Fibroblast of lung (primary cell): ENCODE data around the gene MYH10. TPM values are rescaled to one million over a fixed set of nuclear protein-coding genes. Genes with fewer than 3 reads are reported as not detected.

Source experiments
- DNase-seq, 2 donors: peaks; one replicate each; pipeline versions ENCODE4 v3.0.0 to v3.0.0-alpha.2; 2010; ENCODE audit warnings: low read depth in 2 of 2
- H2AFZ ChIP-seq: 2 replicates; pipeline ENCODE4 v1.5.1; 2012; ENCODE audit warnings: low read length, control low read depth, inconsistent platforms
- H3K27ac ChIP-seq: 2 replicates; pipeline ENCODE4 v1.5.1; 2011; ENCODE audit warnings: low read length, control low read depth; ENCODE audit not compliant: insufficient read depth
- H3K27me3 ChIP-seq: 2 replicates; pipeline ENCODE4 v1.5.1; 2011; ENCODE audit warnings: mild to moderate bottlenecking, low read length; ENCODE audit not compliant: control insufficient read depth, insufficient read depth
- H3K36me3 ChIP-seq: 2 replicates; pipeline ENCODE4 v1.5.1; 2011; ENCODE audit warnings: low read length; ENCODE audit not compliant: control insufficient read depth, insufficient read depth
- H3K4me1 ChIP-seq: 2 replicates; pipeline ENCODE4 v1.5.1; 2011; ENCODE audit warnings: low read length; ENCODE audit not compliant: control insufficient read depth, insufficient read depth; ENCODE audit errors: extremely low read depth
- H3K4me2 ChIP-seq: 2 replicates; pipeline ENCODE4 v1.5.1; 2011; ENCODE audit warnings: low read length, control low read depth; ENCODE audit not compliant: insufficient read depth; ENCODE audit errors: extremely low read depth
- H3K4me3 ChIP-seq, 4 experiments: fragments of 200-600 bp in 1 of 4; sonication (generic) in 1 of 4; replicated peaks in 1 of 4; 2 replicates each; pipeline ENCODE4 v1.5.1; 2011 to 2016; ENCODE audit warnings: low read length in 4 of 4, low read depth in 3 of 4, mild to moderate bottlenecking in 3 of 4, control low read depth in 2 of 4, inconsistent platforms in 1 of 4, mixed read lengths in 1 of 4; ENCODE audit not compliant: insufficient read depth in 1 of 4; ENCODE audit errors: control extremely low read depth in 1 of 4
- H3K79me2 ChIP-seq: 2 replicates; pipeline ENCODE4 v1.5.1; 2012; ENCODE audit warnings: mild to moderate bottlenecking, low read length, inconsistent platforms; ENCODE audit not compliant: control insufficient read depth, insufficient read depth
- H3K9ac ChIP-seq: 2 replicates; pipeline ENCODE4 v1.5.1; 2011; ENCODE audit warnings: mild to moderate bottlenecking, low read length, control low read depth; ENCODE audit not compliant: insufficient read depth
- H3K9me3 ChIP-seq: 2 replicates; pipeline ENCODE4 v1.5.1; 2012; ENCODE audit warnings: low read depth, low read length; ENCODE audit not compliant: control insufficient read depth, insufficient read depth
- H4K20me1 ChIP-seq: 2 replicates; pipeline ENCODE4 v1.5.1; 2011; ENCODE audit warnings: low read length; ENCODE audit not compliant: control insufficient read depth, insufficient read depth; ENCODE audit errors: extremely low read depth
- EZH2 ChIP-seq: IDR thresholded peaks from 2 replicates; pipeline ENCODE4 v1.5.1; 2012; ENCODE audit warnings: low read length, control low read depth, mild to moderate bottlenecking; ENCODE audit errors: missing control alignments
- polyA plus RNA-seq, 2 donors: library from polyadenylated mRNA; depleted of rRNA in 1 of 2; stranded (reverse) in 1 of 2; unstranded in 1 of 2; fragments of >200 nt; gene quantifications; 2 replicates each; pipeline ENCODE4 v1.2.1, GENCODE V29; 2011 to 2012; ENCODE audit warnings: missing spikeins in 1 of 2
- total RNA-seq: library from RNA; depleted of rRNA; stranded (reverse); fragments of >200 nt; gene quantifications from 2 replicates; pipeline ENCODE4 v1.2.1, GENCODE V29; 2014
- TF ChIP-seq, protein P1 (sequence below), 2 donors: IDR thresholded peaks in 1 of 2; conservative IDR thresholded peaks in 1 of 2; 1 replicate in 1 of 2; 2 replicates in 1 of 2; pipeline ENCODE4 v1.5.1; 2011 to 2012; ENCODE audit warnings: low read length in 2 of 2, control low read depth in 1 of 2, inconsistent platforms in 1 of 2, low read depth in 1 of 2, mild to moderate bottlenecking in 1 of 2

MYH10 gene
- total and polyA plus RNA-seq, 2 donors (not counting 1 experiment from before 2014, with no cell fraction given), result 54.6 to 104 TPM

DNA sequence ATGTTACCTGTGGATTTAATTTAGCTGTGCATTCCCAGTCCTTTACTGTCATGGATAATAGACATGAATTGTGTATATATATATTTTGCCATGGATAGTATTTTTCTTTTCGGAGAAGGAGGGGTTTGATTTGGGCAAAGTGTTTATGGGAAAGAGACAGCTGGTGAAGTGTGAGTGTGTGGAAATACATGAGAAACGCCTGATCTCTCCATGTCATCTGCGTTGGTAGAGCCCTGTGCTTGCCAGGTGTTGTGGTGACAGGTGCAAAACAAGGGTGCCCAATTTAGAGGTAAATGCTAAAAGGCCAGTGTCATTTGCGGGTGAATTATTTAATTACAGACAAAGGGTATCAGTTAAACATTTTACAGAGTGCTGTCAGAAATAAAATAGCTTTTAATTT is 171.4 kb downstream of the MYH10 start:
- Histone ChIP-seq H3K4me3 (no peak overlapping the region), H4K20me1 (no peaks in the 10 kb centered on the region), H3K36me3 (peaks cover 28% of the 10 kb centered on the region), H3K27me3 (no peaks in the 10 kb centered on the region), H3K9ac (no peak overlapping the region), H3K27ac (no peak overlapping the region), H3K79me2 (peaks cover 18% of the 10 kb centered on the region), H2AFZ (no peak overlapping the region), H3K4me1 (no peaks in the 10 kb centered on the region), H3K4me2 (no peak overlapping the region), H3K9me3 (no peaks in the 10 kb centered on the region)
- TF ChIP-seq, protein P1, sequence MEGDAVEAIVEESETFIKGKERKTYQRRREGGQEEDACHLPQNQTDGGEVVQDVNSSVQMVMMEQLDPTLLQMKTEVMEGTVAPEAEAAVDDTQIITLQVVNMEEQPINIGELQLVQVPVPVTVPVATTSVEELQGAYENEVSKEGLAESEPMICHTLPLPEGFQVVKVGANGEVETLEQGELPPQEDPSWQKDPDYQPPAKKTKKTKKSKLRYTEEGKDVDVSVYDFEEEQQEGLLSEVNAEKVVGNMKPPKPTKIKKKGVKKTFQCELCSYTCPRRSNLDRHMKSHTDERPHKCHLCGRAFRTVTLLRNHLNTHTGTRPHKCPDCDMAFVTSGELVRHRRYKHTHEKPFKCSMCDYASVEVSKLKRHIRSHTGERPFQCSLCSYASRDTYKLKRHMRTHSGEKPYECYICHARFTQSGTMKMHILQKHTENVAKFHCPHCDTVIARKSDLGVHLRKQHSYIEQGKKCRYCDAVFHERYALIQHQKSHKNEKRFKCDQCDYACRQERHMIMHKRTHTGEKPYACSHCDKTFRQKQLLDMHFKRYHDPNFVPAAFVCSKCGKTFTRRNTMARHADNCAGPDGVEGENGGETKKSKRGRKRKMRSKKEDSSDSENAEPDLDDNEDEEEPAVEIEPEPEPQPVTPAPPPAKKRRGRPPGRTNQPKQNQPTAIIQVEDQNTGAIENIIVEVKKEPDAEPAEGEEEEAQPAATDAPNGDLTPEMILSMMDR (conservative IDR thresholded peaks at IDR 0.05 in 1 of 2, IDR thresholded peaks at IDR 0.05 in 1 of 2; ENCODE audit: low read depth in 1 of 2, low read length in 2 of 2), result no peak
- TF ChIP-seq EZH2, result no peak
- no peak for DNase-seq

GRCh38 chr17:8458128-8458527 is 172.4 kb downstream of the MYH10 start:
- H3K79me2 ChIP-seq, result peaks cover 12% of the 10 kb centered on the region
- no peak overlapping the region for H3K4me2 ChIP-seq
- TF ChIP-seq, protein P1 (conservative IDR thresholded peaks at IDR 0.05 in 1 of 2, IDR thresholded peaks at IDR 0.05 in 1 of 2; ENCODE audit: low read depth in 1 of 2, low read length in 2 of 2), result no peak
- no peak for TF ChIP-seq EZH2
- H3K36me3 ChIP-seq, result peaks cover 25% of the 10 kb centered on the region
- no peak for DNase-seq
- H3K4me1 ChIP-seq, result no peaks in the 10 kb centered on the region
- H3K9ac ChIP-seq, result no peak overlapping the region
- H3K4me3 ChIP-seq, result no peak overlapping the region
- H3K27ac ChIP-seq, result no peak overlapping the region
- no peaks in the 10 kb centered on the region for H4K20me1 ChIP-seq
- H3K27me3 ChIP-seq, result no peaks in the 10 kb centered on the region
- H2AFZ ChIP-seq, result no peak overlapping the region
- H3K9me3 ChIP-seq, result no peaks in the 10 kb centered on the region

- Histone ChIP-seq H2AFZ (no peak overlapping the region), H3K27me3 (no peaks in the 10 kb centered on the region), H4K20me1 (no peaks in the 10 kb centered on the region), H3K4me3 (no peak overlapping the region), H3K4me2 (no peak overlapping the region), H3K9ac (no peak overlapping the region), H3K79me2 (peaks cover 2% of the 10 kb centered on the region), H3K36me3 (peaks cover 23% of the 10 kb centered on the region), H3K27ac (no peak overlapping the region), H3K4me1 (no peaks in the 10 kb centered on the region), H3K9me3 (no peaks in the 10 kb centered on the region)
- DNase-seq, result no peak
- TF ChIP-seq EZH2, result no peak
- TF ChIP-seq, protein P1 (conservative IDR thresholded peaks at IDR 0.05 in 1 of 2, IDR thresholded peaks at IDR 0.05 in 1 of 2; ENCODE audit: low read depth in 1 of 2, low read length in 2 of 2), result no peak
These were observed 174.8 kb downstream of the MYH10 start for GRCh38 chr17:8455665-8456209.
